Fibroblast of peridontal ligament (primary cell): ENCODE results near the gene PKD1L1.
"Not testable (repeated sequence)": the region's sequence is repeated elsewhere in the genome, so short reads cannot be mapped to it uniquely, and the experiment has no call there.

Experiments
- DNase-seq: peaks from one replicate; pipeline ENCODE4 v3.0.0-alpha.2; 2010; ENCODE audit errors: extremely low read depth

Gene PKD1L1

GRCh38 chr7:47938574-47939165 lies 9.6 kb downstream of the PKD1L1 start:
- peak; percentile 10 for DNase-seq

- DNase-seq: no peak
Measured at GRCh38 chr7:47937711-47938573, 10.3 kb downstream of the PKD1L1 start.

DNA sequence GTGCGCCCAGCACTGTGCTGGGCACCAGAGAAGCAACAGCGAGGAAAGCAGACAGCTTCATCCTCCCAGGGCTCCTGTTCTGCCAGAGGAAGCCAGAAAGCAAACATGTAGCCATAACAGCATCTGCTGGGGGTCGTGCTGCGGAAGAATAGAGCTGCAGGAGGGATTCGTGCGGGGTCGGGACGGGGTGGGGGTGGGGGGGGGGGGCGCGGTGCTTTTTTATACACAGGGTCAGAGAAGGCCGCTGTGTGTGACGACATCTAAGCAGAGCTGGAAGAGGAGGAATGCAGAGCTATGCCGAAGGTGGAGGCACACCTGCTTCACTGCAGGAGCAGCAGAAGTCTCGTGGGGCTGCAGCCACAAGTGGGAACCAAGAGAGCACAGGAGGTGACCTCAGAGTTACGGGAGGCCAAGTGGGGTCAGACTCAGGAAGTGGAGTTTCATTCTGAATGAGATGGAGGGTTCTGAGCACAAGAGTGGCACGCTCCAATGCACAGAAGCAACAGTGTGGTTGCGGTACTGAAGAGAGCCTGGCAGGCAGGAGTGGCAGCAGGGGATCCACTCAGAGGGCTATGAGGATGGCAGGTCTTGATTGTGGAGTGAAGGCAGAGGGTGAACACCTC lies 11.1 kb downstream of the PKD1L1 start:
- no peak for DNase-seq

- no peak for DNase-seq
Measured at GRCh38 chr7:47936323-47936722, 11.9 kb downstream of the PKD1L1 start.

GRCh38 chr7:47935336-47935735 lies 12.9 kb downstream of the PKD1L1 start:
- no peak for DNase-seq

- no peak for DNase-seq
Measured at GRCh38 chr7:47934831-47935230, 13.4 kb downstream of the PKD1L1 start.

DNA sequence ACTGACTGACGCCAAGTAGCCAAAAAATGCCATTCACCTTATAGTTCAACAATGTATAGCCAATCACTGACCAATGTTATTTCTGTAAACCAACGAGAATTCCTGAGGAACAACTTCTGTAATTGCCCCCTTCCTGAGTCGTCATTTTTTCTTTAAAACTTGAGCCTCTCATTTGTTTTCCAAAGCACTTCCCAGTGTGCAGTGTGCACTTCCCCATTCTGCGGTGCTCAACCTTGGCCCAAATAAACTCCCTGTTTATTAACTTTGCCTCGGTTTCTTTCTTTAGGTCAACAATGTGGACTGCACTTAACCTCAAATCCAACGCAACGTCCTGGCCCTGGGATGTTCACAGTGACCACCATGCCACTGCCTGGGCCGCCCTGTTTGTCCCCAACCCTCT lies 15.1 kb downstream of the PKD1L1 start:
- DNase-seq: no peak

DNA sequence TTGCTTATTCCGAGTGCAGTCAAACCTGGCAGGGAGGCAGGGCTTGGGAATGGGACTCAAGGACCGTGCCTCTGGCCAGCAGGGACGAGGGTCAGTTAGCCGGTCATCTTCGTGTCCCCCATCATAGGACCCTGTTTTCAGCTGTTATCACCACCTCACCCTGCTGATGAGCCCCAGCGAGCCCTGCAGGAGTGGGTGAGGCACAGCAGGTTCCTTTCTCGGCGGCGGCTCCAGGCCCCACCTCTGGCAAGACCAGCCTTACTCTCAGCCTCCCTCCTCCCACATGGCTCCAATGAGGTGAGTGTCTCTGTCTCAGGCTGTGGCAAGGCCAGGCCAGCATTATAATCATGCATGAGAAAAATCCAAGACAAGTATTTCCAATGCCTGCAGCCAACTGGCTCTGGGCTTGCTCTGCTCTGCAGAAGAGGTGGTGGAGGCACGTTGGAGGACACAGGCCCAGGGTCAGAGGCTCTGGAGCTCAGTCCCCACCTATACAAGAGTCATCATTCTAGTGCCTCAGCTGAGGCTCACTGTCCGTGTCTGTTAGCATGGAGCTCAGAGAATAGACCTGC lies 15.7 kb downstream of the PKD1L1 start:
- DNase-seq: peak; percentile 9

- peak; percentile 88 for DNase-seq
Measured at GRCh38 chr7:47932016-47932415, 16.2 kb downstream of the PKD1L1 start.

GRCh38 chr7:47931005-47932004 lies 17.0 kb downstream of the PKD1L1 start:
- peak; percentile 56 for DNase-seq

- DNase-seq: no peak
Measured at GRCh38 chr7:47924266-47924665, 24.0 kb downstream of the PKD1L1 start.

DNA sequence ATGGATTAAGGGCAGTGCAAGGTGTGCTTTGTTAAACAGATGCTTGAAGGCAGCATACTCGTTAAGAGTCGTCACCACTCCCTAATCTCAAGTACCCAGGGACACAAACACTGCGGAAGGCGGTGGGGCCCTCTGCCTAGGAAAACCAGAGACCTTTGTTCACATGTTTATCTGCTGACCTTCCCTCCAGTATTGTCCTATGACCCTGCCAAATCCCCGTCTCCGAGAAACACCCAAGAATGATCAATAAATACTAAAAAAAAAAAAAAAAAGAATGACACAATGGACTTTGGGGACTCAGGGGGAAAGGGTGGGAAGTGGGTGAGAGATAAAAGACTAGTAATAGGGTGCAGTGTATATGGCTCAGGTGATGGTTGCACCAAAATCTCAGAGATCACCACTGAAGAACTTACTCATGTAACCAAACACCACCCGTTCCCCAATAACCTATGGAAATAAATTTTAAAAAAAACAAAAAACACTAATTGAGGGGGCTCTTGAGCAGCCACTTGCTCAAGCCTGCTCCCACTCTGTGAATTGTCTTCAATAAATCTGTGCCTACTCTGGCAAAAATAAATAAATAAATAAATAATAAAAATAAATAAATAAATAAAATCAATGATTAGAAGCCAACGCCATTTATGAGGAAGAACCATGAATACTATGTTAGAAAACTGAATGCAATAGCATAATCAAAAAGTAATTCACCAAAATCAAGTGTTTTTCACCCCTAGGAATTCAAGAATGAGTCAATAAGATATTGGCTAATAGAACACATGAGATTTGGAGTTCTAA lies 25.0 kb downstream of the PKD1L1 start:
- DNase-seq: not testable (repeated sequence)

DNA sequence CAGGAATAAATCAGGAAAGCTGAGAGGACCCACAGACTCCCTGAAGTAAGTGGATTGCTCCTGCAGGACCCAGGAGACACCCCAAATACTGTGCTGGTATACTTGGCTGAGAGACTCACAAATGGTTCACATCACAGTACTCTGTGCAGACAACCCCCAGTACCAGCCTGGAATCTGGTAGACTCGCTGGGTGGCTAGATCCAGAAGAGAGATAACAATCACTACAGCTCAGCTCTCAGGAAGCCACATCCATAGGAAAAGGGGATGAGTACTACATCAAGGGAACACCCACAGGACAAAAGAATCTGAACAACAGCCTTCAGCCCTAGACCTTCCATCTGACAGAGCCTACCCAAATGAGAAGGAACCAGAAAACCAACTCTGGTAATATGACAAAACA lies 31.8 kb downstream of the PKD1L1 start:
- DNase-seq: not testable (repeated sequence)

DNA sequence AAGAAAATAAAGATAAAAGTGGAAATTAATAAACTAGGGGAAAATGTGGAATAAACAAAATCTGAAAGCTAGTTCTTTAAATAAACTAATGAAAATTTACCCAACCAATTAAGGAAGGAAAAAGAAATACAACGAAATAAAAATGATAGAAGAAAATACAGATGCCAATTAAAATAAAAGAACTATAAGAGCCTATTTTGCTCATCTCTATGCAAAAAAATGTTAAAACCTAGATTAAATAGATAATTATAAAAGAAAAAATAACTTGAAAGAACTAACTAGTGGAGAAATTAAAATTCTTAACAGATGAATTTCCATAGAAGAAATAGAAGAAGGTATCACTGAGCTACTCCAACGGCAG lies 32.7 kb downstream of the PKD1L1 start:
- DNase-seq: no peak

DNA sequence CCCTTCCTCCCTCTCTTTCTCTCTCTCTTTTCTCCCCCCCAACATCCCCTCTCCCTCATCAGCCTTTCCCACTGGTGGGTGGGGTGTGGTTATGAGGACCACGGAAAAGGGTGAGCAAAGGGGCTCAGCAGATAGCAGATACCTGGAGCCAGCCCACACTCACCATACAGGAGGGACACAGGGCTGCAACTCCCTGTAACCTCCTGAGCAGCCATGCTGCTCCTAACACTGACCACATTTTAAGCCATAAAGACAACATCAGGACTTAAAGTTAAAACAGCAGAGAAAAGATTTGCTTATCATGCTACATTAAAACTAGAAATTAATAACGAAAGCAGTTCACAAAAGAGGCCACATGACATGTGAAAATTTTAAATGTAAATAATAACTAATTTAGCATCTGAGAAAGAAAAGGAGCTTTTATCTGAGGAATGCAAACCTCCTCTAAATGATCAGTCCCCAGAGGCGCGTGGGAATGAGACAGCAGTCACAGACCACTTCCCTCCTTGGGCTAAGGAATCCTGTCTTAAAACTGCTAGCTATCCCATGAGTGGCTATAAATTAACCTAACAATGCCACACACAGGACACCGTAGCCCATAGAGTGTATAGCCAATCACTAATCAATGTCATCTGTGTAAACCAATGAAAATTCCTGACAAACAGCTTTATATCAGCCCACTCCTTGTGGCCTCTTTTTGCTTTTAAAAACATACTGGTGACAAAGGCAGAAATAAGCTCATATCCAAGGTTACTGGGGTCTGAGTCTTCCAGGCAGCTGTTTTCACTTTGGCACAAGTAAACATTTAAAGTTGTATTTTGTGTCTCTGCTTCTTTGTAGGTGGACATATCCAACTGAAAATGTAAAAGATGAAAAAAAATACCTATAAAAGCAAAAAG lies 33.3 kb downstream of the PKD1L1 start:
- DNase-seq: peak; percentile 14

GRCh38 chr7:47912332-47912731 lies 35.9 kb downstream of the PKD1L1 start:
- no peak for DNase-seq

DNA sequence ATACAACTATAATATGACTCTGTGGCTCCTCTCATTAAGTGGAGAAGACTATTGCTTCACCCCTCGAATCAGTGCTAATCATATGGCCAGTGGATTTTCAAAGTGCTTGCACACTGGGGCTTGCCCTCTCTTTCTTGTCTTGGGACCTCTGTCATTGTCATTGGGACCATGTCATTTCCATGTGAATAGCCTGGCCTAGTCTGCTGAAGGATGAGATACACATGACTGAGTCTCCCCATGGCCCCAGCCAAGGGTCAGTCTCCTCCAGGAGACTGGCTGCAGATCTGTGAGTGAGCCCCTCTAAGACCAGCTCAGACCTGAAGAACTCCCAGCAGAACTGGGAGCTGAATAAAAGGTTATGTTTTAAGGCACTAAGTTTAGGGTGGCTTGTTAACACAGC lies 39.5 kb downstream of the PKD1L1 start:
- DNase-seq: no peak

DNA sequence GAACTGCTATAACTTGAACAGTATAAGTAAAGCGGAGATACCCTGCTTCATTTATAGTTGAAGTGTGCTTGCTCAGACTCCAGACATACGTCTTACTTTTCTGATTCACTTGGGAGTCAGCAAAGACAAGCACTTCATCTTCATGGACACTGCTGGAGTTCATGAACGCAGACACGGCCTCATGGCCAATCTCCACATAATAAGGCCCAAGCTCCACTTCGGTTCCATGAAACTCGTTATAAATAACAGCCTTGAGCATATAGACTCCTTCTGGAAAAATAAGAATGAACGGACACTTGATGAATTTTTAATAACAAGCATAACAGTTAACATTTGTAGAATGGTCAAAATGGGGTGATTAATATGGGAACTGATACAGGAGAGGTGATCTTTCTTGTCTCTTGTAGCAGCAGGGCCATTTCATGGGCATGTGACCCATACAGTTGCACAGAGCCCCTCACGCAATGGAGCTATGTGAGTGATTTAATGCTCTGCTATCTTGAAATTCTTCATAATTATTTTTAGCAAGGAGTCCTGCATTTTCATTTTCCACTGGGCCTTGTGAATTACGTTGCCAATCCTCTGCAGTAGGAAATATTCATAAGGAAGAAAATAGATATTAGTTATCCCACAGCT lies 40.2 kb downstream of the PKD1L1 start:
- DNase-seq: no peak

- no peak for DNase-seq
Measured at GRCh38 chr7:47906883-47907282, 41.4 kb downstream of the PKD1L1 start.
